Stimulated activated CD4-positive, alpha-beta T cell treated with anti-CD3 and anti-CD28 coated beads, Interleukin-2, amount 100 ng/mL, for 24 hours (primary cell): Measurements from ENCODE around the gene PTGDR.

Experiments used
- DNase-seq, 2 donors: peaks; one replicate each; pipeline ENCODE4 v3.0.0-alpha.2; 2020

The PTGDR gene

GRCh38 chr14:52313462-52313861, 46.0 kb downstream of the PTGDR start:
- no peak for DNase-seq

- DNase-seq, result peak; percentile 80 to 82
These were observed 46.6 kb downstream of the PTGDR start, which contains the start of gene PTGER2 for GRCh38 chr14:52313903-52314594. TSS of gene PTGER2 (plus strand) at chr14:52314312. CDS start at chr14:52314549, 237 bp downstream.

GRCh38 chr14:52314595-52315354, 47.3 kb downstream of the PTGDR start:
- DNase-seq, result peak; percentile 50 to 56

GRCh38 chr14:52315355-52315718, 47.8 kb downstream of the PTGDR start:
- DNase-seq, result peak in 1 of 2 donors; percentile 38

- no peak for DNase-seq
These were observed 50.6 kb downstream of the PTGDR start for GRCh38 chr14:52318062-52318461.

- no peak for DNase-seq
These were observed 51.5 kb downstream of the PTGDR start for GRCh38 chr14:52318826-52319645.

GRCh38 chr14:52319919-52320318, 52.4 kb downstream of the PTGDR start:
- DNase-seq, result no peak

- DNase-seq, result peak in 1 of 2 donors; percentile 51
These were observed 57.6 kb downstream of the PTGDR start for GRCh38 chr14:52325126-52325525.

- no peak for DNase-seq
These were observed 58.1 kb downstream of the PTGDR start for GRCh38 chr14:52325630-52326029.
